ENCODE results near the gene PTRHD1.
"Not testable (repeated sequence)": the region's sequence is repeated elsewhere in the genome, so short reads cannot be mapped to it uniquely, and the experiment has no call there.

PTRHD1 gene, protein sequence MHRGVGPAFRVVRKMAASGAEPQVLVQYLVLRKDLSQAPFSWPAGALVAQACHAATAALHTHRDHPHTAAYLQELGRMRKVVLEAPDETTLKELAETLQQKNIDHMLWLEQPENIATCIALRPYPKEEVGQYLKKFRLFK

GRCh38 chr2:24792874-24793760 lies at the start of gene PTRHD1, which contains the start of gene CENPO:
PTRHD1 (minus strand) TSS chr2:24793391; CDS start chr2:24793377, 14 bp downstream.
CENPO (plus strand) TSS chr2:24793425; CDS start chr2:24793920, 495 bp downstream.
- DNase-seq, result peak; percentile 100

GRCh38 chr2:24842081-24843050 lies 49.2 kb upstream of the PTRHD1 start:
- no peak for DNase-seq

DNA sequence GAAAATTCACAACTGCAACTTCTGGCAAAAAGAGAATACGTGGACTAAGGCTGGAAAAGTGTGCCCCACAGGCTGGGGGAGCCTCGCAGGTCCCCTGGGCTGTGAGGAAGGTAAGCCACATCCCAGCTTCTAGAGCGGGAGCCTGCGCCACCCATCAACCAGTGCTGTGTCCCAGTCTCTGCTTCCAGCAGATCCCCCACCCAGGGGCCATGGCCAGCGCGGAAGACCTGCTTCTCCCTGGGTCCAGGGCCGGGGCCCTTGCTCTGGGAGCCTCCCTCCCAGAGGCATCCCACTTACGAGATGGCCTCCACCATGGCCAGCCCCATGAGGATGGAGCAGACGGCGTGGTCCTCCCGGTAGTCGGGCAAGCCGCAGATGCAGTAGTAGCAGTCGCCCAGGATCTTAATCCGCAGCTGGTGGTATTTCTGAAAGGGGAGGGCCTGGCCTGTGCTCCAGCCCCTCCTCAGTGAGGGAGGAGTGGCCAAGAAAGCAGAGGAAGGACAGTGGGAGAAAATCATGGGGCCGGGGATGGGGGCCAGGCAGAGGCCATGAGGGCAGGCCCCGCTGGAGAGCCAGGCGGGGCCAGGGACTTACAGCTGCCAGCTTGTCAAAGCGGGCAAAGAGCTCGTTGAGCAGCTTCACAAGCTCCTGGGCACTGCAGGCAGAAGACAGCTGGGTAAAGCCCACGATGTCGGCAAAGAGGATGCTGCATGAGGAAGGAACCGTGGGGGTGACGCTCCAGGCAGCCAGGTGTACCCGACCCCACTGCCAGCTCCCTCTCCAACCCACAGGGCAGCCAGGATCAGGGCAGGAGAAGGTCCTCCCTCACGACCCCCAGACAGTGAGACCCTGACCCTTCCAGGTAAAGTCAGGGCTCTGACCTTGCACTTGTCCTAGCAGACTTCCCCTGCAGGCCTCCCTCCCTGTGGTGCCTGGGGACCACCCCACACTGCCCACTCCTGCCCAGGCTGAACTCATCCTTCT lies 48.1 kb upstream of the PTRHD1 start:
- DNase-seq, result no peak

DNA sequence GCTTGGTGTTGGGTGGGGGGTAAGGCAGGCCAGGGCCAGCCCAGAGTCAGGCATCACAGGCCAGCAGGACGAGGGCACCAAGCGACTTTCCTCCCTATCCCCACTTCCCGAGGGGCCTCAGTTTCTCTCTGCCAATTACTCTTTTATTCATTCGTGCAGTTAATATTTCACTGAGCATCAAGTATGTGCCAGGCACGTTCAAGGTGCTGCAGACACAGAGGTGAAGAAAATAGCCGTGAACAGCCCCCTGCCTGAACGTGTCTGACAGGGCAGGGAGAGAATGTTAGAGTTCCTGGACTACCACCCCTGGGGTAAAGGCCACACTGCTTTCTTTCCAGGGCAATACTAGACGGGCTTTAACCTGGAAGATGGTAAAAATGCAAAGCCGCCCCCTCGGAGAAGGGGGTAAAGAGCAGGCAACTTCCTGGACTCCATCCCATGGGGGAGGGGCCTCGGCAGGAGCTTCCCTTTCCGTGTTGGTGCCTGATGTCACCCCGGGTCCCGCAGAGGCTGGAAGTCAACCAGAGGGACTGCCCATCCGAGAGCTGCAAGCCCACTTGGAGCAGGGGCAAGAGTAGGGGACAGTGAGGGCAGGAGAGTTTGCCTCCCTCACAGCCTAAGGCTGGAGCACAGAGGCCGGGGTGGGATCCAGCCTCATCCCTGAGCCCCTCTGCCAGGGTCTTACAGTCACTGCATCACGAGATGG lies 47.1 kb upstream of the PTRHD1 start:
- DNase-seq, result no peak

DNA sequence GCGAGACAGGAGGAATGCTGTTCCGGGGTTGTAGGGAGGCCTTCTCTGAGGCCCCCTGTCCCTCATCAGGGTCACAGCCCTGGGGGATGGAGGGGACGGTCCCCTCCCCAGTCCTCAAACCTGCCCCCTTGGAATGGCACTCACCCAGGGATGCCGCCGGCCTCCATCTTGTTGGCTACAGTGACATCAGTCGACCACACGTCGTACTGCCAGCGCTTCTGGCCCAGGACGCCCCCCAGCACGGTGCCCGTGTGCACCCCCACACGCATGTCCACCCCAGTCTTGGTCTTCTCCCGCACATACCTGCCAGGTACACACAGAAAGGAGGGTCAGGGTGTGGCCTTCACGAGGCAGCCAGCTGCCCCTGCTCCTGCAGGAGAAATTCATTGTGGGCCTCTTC lies 46.5 kb upstream of the PTRHD1 start:
- no peak for DNase-seq

DNA sequence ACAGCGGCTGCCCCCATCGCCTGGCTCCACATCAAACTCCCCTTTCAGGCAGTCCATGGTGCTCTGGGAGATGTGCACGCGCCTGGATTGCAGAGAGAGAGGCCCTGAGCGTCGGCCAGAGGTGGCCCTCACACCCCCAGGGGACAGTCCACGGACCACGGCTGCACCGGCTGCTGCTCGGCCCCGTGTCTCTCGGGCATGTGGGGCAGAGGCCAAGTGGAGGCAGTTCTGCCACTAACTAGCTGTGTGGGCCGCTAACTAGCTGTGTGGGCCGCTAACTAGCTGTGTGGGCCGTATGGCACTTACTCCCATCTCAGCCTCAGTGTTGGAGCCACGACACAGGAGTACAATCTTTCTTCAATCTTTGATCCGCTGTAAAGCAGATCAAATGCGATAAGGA lies 45.4 kb upstream of the PTRHD1 start:
- no peak for DNase-seq

- no peak for DNase-seq
These were observed 44.9 kb upstream of the PTRHD1 start for GRCh38 chr2:24837996-24838513.

DNA sequence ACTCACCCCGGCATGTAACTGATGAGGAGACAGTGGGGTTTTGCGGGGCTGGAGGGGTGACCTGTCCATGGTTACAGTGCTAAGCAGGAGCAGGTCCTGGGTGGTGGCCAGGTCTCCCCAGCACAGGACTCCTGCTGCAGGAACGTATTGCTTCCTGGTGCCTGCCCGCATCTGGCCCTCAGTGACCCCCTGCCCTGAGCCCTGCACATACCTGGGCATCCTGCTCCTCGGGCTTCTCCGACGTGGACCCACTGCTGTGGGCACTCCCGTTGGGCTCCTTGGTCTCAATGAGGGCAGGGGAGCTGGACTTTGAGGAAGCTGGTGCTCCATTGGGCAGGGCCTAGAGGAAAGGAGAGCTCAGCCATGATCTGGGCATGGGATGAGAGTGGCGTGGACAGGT lies 43.5 kb upstream of the PTRHD1 start:
- DNase-seq, result no peak

DNA sequence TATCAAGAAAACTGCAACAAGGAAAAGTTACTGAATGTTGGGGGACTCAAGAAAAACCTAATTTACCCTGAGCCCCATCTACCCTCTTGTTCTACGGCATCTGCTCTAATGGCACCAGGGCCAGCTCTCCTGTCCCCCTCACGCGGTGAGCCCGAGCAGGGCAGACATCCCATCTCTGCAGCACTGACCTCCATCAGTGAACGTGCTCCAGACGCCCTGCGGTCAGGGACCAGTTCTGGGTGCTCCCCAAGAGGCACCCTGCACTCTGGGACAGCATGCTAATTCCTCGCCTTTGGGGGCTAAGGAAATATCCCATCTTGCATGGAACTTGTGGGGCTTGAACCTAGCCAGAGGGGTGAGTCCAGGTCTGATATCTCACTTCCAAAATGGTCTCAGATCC lies 43.0 kb upstream of the PTRHD1 start:
- no peak for DNase-seq

DNA sequence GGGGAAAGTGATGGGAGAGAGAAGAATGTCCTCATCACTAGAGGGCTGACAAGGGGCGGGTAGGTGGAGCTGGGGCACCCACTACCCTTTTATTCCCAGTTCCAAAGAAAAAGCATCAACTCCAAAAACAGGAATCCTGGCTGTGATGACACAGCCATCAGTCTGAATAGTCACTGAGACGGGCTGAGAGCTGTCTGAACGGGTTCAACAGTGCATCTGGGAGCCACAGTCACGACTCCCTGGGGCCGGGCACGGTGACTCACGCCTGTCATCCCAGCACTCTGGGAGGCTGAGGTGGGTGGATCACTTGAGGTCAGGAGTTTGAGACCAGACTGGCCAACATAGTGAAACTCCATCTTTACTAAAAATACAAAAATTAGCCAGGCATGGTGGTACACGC lies 42.2 kb upstream of the PTRHD1 start:
- DNase-seq, result not testable (repeated sequence)

- no peak for DNase-seq
These were observed 41.7 kb upstream of the PTRHD1 start for GRCh38 chr2:24834733-24835395.

GRCh38 chr2:24833821-24834732 lies 40.9 kb upstream of the PTRHD1 start:
- DNase-seq, result no peak

- no peak for DNase-seq
These were observed 39.9 kb upstream of the PTRHD1 start for GRCh38 chr2:24832931-24833701.

DNA sequence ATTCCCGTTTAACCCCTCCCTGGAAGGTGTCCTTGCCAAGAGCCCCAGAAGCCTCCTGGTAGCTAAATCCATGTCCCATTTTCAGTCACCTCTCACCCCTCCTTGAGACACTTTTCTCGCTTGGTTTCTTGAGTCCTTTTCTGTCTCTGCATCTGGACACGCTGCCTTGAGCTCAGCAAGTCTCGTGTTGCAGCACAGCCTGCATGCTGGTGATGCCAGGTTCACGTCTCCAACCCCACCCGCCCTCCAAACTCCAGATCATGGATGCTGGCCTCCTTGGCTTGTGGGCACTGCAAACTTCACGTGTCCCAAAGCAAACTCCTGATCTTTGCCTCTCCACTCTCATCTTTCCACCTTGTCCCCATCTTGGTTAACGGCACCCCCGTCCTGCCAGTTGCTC lies 39.3 kb upstream of the PTRHD1 start:
- no peak for DNase-seq

- no peak for DNase-seq
These were observed 38.9 kb upstream of the PTRHD1 start for GRCh38 chr2:24832073-24832461.

DNA sequence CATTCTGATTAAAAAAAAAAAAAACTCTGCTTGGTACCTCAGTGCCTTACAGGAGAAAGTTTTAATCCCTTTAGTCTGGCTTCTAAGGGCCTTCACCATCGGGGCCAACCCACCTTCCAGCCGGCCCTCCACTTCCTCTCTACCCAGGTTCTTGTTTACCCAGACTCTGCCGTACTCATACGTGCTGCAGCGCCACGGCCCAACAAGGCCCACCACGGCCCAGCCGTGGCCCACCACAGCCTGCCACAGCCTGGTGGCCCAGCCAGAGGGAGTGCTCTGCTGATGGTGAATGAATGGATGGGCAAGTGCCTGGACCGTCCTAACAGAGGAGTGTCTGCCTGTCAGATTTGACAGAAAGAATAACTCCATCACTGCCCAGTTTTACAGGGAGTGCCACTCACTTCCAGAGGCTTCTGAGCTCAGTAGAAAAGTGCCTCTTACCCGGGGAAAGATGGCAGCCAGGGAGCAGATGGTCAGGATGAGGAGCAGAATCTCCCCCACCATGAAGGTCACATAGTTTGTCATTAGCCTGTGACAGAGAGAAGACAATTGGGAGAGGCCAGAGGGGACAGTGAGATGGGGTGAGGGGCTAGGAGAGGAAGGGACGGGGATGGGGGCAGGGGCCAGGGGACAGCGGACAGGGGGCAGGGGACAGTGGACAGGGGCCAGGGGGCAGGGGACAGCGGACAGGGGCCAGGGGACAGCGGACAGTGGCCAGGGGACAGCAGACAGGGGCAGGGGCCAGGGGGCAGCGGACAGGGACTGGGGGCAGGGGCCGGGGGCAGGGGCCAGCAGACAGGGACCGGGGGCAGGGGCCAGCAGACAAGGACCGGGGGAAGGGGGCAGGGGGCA lies 38.3 kb upstream of the PTRHD1 start:
- DNase-seq, result no peak

DNA sequence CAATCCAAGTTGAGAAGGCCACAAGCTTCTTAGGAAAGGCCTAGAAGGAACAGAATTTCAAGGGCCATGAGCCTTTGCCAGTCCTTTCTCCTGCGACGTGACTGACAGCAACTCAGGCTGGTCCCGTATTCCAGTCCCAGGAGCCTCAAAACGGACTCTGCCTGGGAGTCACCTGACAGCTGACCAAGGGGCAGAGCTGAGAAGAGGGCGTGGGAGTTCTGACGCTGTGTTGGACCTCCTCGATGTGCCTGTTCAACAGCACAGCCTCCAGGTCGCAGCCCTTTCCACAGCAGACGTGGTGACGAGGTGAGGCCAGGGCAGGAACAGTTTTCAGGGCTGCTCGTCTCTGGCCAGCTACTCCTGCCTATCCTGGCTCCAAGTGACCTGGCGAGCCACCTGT lies 37.6 kb upstream of the PTRHD1 start:
- DNase-seq, result no peak

DNA sequence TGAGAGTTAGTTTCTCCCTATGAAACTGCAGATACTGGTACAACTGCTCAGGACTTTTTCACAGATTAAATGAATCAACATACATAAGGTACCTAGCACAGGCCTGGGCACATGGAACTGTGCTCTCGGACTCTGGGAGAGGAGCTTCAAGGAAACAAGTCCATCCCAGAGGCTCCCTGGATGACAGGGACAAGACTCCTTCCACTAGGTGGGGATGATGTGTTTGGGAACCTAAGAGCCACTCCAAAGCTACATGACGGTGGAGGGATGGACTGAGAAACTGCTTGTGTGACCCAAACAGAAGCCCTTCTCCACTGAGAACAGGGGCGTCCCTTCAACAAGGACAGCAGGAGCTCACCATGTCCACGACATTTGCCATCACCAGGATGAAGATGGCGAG lies 37.2 kb upstream of the PTRHD1 start:
- no peak for DNase-seq
